H1 (cell line): Measurements from ENCODE around the gene TEX22. TPM values are rescaled to one million over a fixed set of nuclear protein-coding genes. Genes with fewer than 3 reads are reported as not detected.

Experiments
- CTCF ChIA-PET: fragments of 300-600 bp; sonication (Branson Sonifier 250); formaldehyde crosslinking; loops from one replicate; lab custom pipeline; 2021; ENCODE audit not compliant: partially characterized antibody; lab: Charles Lee
- POLR2A ChIA-PET: fragments of 300-600 bp; sonication (Branson Sonifier 250); formaldehyde crosslinking; loops from one replicate; lab custom pipeline; 2021; ENCODE audit warnings: inconsistent platforms; ENCODE audit not compliant: partially characterized antibody; lab: Charles Lee
- DNase-seq, 2 experiments: peaks; one replicate each; pipeline versions ENCODE4 v3.0.0 to v3.0.0-alpha.2; 2010 to 2022; ENCODE audit warnings: low spot score in 2 of 2, low read depth in 1 of 2, mixed read lengths in 1 of 2
- FAIRE-seq: peaks from 2 replicates; lab custom pipeline; 2011; peaks lifted over from hg19 to GRCh38; lab: Jason Lieb, UNC
- H2AFZ ChIP-seq: 2 replicates; pipeline ENCODE4 v1.8.1; 2012; ENCODE audit warnings: low read length, inconsistent platforms
- H2AK5ac ChIP-seq: 2 replicates; pipeline ENCODE4 v1.6.1; 2013; ENCODE audit warnings: low read depth, low read length
- H2BK120ac ChIP-seq: replicated peaks from 2 replicates; pipeline ENCODE3; 2013; ENCODE audit warnings: low read depth, low read length, inconsistent platforms
- H2BK12ac ChIP-seq: 2 replicates; pipeline ENCODE4 v1.6.1; 2013; ENCODE audit warnings: low read depth, low read length
- H2BK15ac ChIP-seq: 2 replicates; pipeline ENCODE4 v1.6.1; 2013; ENCODE audit warnings: low read length
- H2BK20ac ChIP-seq: 2 replicates; pipeline ENCODE4 v1.6.1; 2013; ENCODE audit warnings: low read length
- H2BK5ac ChIP-seq: 2 replicates; pipeline ENCODE4 v1.6.1; 2013; ENCODE audit warnings: low read depth, low read length
- H3K14ac ChIP-seq: 2 replicates; pipeline ENCODE4 v1.6.1; 2013; ENCODE audit warnings: inconsistent platforms; ENCODE audit not compliant: insufficient read length
- H3K18ac ChIP-seq: 2 replicates; pipeline ENCODE4 v1.6.1; 2013; ENCODE audit warnings: low read length; ENCODE audit errors: extremely low read depth
- H3K23ac ChIP-seq: 2 replicates; pipeline ENCODE4 v1.6.1; 2013; ENCODE audit warnings: inconsistent platforms; ENCODE audit not compliant: insufficient read length
- H3K23me2 ChIP-seq: 2 replicates; pipeline ENCODE4 v1.6.1; 2013; ENCODE audit warnings: low read depth, low read length
- H3K27ac ChIP-seq: 2 replicates; pipeline ENCODE4 v1.6.1; 2011; ENCODE audit warnings: low read depth, low read length, inconsistent platforms
- H3K27me3 ChIP-seq, 4 experiments: replicated peaks in 1 of 4; 1 replicate in 1 of 4; 2 replicates in 3 of 4; pipeline versions ENCODE4 v1.6.1 to v1.8.1; 2011 to 2013; ENCODE audit warnings: low read length in 3 of 4, mild to moderate bottlenecking in 3 of 4, inconsistent platforms in 2 of 4, mixed read lengths in 2 of 4, moderate library complexity in 1 of 4; ENCODE audit not compliant: control insufficient read depth in 3 of 4, insufficient read depth in 3 of 4; ENCODE audit errors: extremely low read depth in 1 of 4
- H3K36me3 ChIP-seq, 4 experiments: 2 replicates each; pipeline versions ENCODE4 v1.6.1 to v1.8.1; 2011 to 2013; ENCODE audit warnings: mild to moderate bottlenecking in 4 of 4, low read length in 3 of 4, moderate library complexity in 2 of 4, control low read depth in 1 of 4, inconsistent platforms in 1 of 4; ENCODE audit not compliant: insufficient read depth in 4 of 4, control insufficient read depth in 2 of 4
- H3K4ac ChIP-seq: replicated peaks from 2 replicates; pipeline ENCODE3; 2013; ENCODE audit warnings: low read length, low read depth, mixed read lengths, inconsistent platforms; ENCODE audit not compliant: insufficient read length
- H3K4me1 ChIP-seq, 4 experiments: replicated peaks in 1 of 4; 1 replicate in 1 of 4; 2 replicates in 3 of 4; pipeline versions ENCODE4 v1.6.1 to v1.8.1; 2011 to 2013; ENCODE audit warnings: low read length in 3 of 4, inconsistent platforms in 2 of 4, mixed read lengths in 1 of 4; ENCODE audit not compliant: insufficient read depth in 4 of 4, control insufficient read depth in 3 of 4
- H3K4me2 ChIP-seq, 2 experiments: 2 replicates each; pipeline versions ENCODE4 v1.6.1 to v1.8.1; 2011 to 2013; ENCODE audit warnings: low read depth in 2 of 2, low read length in 2 of 2, control low read depth in 1 of 2, inconsistent platforms in 1 of 2, mild to moderate bottlenecking in 1 of 2; ENCODE audit not compliant: insufficient read depth in 1 of 2
- H3K4me3 ChIP-seq, 4 experiments: fragments of 200-600, 300-600 bp in 1 of 4; sonication (generic), shearing (Covaris generic), sonication (Bioruptor Twin) in 1 of 4; 2 replicates each; pipeline versions ENCODE4 v1.5.1 to v1.8.1; 2011 to 2016; ENCODE audit warnings: low read length in 4 of 4, low read depth in 3 of 4, control low read depth in 2 of 4, inconsistent platforms in 2 of 4, mild to moderate bottlenecking in 2 of 4, mixed read lengths in 1 of 4, moderate library complexity in 1 of 4; ENCODE audit not compliant: insufficient read depth in 2 of 4; ENCODE audit errors: extremely low read depth in 1 of 4
- H3K56ac ChIP-seq: replicated peaks from 2 replicates; pipeline ENCODE3; 2013; ENCODE audit warnings: low read depth, mild to moderate bottlenecking, mixed read lengths, low read length, inconsistent platforms; ENCODE audit not compliant: insufficient read length
- H3K79me1 ChIP-seq: 2 replicates; pipeline ENCODE4 v1.6.1; 2013; ENCODE audit warnings: low read depth, low read length, control low read depth
- H3K79me2 ChIP-seq, 2 experiments: 2 replicates each; pipeline versions ENCODE4 v1.6.1 to v1.8.1; 2012 to 2013; ENCODE audit warnings: low read length in 2 of 2, mild to moderate bottlenecking in 2 of 2, inconsistent platforms in 1 of 2; ENCODE audit not compliant: insufficient read depth in 2 of 2, control insufficient read depth in 1 of 2
- H3K9ac ChIP-seq, 4 experiments: replicated peaks in 1 of 4; 1 replicate in 1 of 4; 2 replicates in 3 of 4; pipeline versions ENCODE4 v1.6.1 to v1.8.1; 2011 to 2013; ENCODE audit warnings: low read depth in 3 of 4, low read length in 3 of 4, control low read depth in 2 of 4, mild to moderate bottlenecking in 2 of 4, moderate library complexity in 2 of 4, inconsistent platforms in 1 of 4; ENCODE audit errors: extremely low read depth in 1 of 4
- H3K9me3 ChIP-seq, 2 experiments: 2 replicates each; pipeline versions ENCODE4 v1.6.1 to v1.8.1; 2012 to 2013; ENCODE audit warnings: mild to moderate bottlenecking in 2 of 2, moderate library complexity in 2 of 2, control low read depth in 1 of 2, inconsistent platforms in 1 of 2, low read depth in 1 of 2, low read length in 1 of 2, mixed read lengths in 1 of 2; ENCODE audit not compliant: insufficient read depth in 2 of 2
- H4K20me1 ChIP-seq, 2 experiments: replicated peaks in 1 of 2; 2 replicates each; pipeline versions ENCODE3 to v1.8.1; 2011 to 2013; ENCODE audit warnings: inconsistent platforms in 2 of 2, low read length in 2 of 2, mild to moderate bottlenecking in 1 of 2; ENCODE audit not compliant: insufficient read depth in 2 of 2, control insufficient read depth in 1 of 2
- H4K5ac ChIP-seq: 2 replicates; pipeline ENCODE4 v1.6.1; 2013; ENCODE audit warnings: low read length, low read depth, mixed read lengths, inconsistent platforms; ENCODE audit not compliant: insufficient read length
- H4K8ac ChIP-seq: 2 replicates; pipeline ENCODE4 v1.8.0; 2013; ENCODE audit warnings: mild to moderate bottlenecking, moderate library complexity, low read length, inconsistent platforms; ENCODE audit not compliant: insufficient read depth; ENCODE audit errors: extremely low read depth
- H4K91ac ChIP-seq: replicated peaks from 2 replicates; pipeline ENCODE3; 2013; ENCODE audit warnings: low read length, mixed read lengths, inconsistent platforms; ENCODE audit not compliant: insufficient read length
- BRCA1 ChIP-seq: IDR thresholded peaks from 2 replicates; pipeline ENCODE4 v1.6.1; 2012; ENCODE audit warnings: low read depth, low read length, improper control_type of control experiment
- EP300 ChIP-seq, 2 experiments: IDR thresholded peaks; 1 replicate in 1 of 2; 2 replicates in 1 of 2; pipeline ENCODE4 v1.6.1; 2011 to 2012; ENCODE audit warnings: low read depth in 2 of 2, low read length in 2 of 2, mild to moderate bottlenecking in 2 of 2, borderline replicate concordance in 1 of 2, inconsistent platforms in 1 of 2, moderate library complexity in 1 of 2
- WGBS, 2 experiments: shearing (Covaris generic) in 1 of 2; methylation state at CpG; one replicate each; pipeline versions ENCODE4 v1.1.6 to v1.1.7; 2013 to 2015; ENCODE audit warnings: low lambda C conversion rate in 2 of 2, mixed read lengths in 2 of 2, inconsistent platforms in 1 of 2, low coverage in 1 of 2, missing lambda C conversion rate in 1 of 2; ENCODE audit not compliant: insufficient replicate concordance in 2 of 2, insufficient coverage in 1 of 2, insufficient read length in 1 of 2; ENCODE audit errors: extremely low coverage in 1 of 2, missing lambda C conversion rate in 1 of 2; 5-methylcytosine and 5-hydroxymethylcytosine counted together
- polyA plus RNA-seq, 7 experiments: library from polyadenylated mRNA; depleted of rRNA in 3 of 7; stranded (reverse) in 5 of 7; unstranded in 2 of 7; fragments of >200 nt in 5 of 7; fragments of 200-250 nt in 2 of 7; gene quantifications; 1 replicate in 5 of 7; 2 replicates in 1 of 7; 4 replicates in 1 of 7; pipeline versions ENCODE4 v1.2.1 to v1.2.3, GENCODE V29; 2011 to 2013; ENCODE audit warnings: missing spikeins in 2 of 7, mixed read lengths in 2 of 7
- total RNA-seq: library from RNA; stranded (reverse); fragmentation: NEBNext Ultra II Directional; extraction: Animal tissue kit (Norgen Biotek cat#: 25700); gene quantifications from 2 replicates; pipeline ENCODE4 v1.2.1, GENCODE V29; 2021

TEX22 gene
- total and polyA plus RNA-seq, 2 of the 8 experiments (the other 6 are each of a cell fraction or from before 2014, with no cell fraction given): 0.24 to 0.39 TPM

DNA sequence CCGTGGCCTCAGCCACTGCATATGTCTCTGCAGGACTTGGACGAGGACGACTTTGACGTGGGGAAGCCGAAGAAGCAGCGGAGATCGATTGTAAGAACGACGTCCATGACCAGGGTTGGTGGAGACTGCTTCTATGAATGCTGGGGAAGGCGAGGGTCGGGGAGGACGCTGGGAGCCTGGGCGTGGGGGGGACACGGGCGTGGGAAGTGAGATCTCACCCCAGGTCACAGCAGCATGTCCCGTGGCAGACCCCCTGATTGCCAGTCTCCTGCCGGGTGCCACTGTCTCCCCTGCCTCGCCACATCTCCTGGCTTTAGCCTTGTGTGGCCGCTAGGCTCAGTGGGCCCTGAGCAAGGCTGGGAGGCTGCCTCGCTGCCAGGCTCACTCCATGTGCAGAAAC is 29.9 kb upstream of the TEX22 start:
- Histone ChIP-seq H3K79me1 (no peaks in the 10 kb centered on the region), H3K23ac (no peak overlapping the region), H4K91ac (no peak overlapping the region), H4K8ac (no peak overlapping the region), H2BK15ac (no peak overlapping the region), H3K9ac (no peak overlapping the region), H3K4ac (no peak overlapping the region), H3K27me3 (no peaks in the 10 kb centered on the region; a peak in 1 of 7 replicates), H2BK120ac (no peak overlapping the region), H2BK20ac (no peak overlapping the region), H3K36me3 (peaks cover 0 to 4% (median 0%) of the 10 kb centered on the region in 4 experiments; a peak in 1 of 8 replicates), H4K5ac (no peak overlapping the region), H2AK5ac (no peak overlapping the region), H3K14ac (no peak overlapping the region), H3K23me2 (no peaks in the 10 kb centered on the region), H3K9me3 (0 out of 4 replicates have a peak, but pooled peaks cover 0 to 4% of the 10 kb centered on the region in 2 experiments), H3K4me2 (no peak overlapping the region), H2BK12ac (no peak overlapping the region), H3K56ac (no peak overlapping the region), H2AFZ (no peak overlapping the region), H3K79me2 (no peaks in the 10 kb centered on the region), H3K4me1 (no peaks in the 10 kb centered on the region), H3K18ac (no peak overlapping the region), H3K4me3 (no peak overlapping the region), H4K20me1 (peaks cover 2 to 3% of the 10 kb centered on the region in 2 experiments), H3K27ac (no peak overlapping the region), H2BK5ac (no peak overlapping the region)
- CTCF ChIA-PET: interaction anchor here (0.9 to 4.7 kb wide), 8 partner anchors 10 to 277 kb away, joined by 3 to 24 read pairs (median 4); no protein-coding TSS in a partner anchor
- POLR2A ChIA-PET: no interaction called here
- FAIRE-seq (no peak), DNase-seq (no peak)
- WGBS, 2 experiments: 95% methylated on average over 17 of the region's 20 CpGs; no CpG with 5 or more reads in 1 of the 2 experiments
- TF ChIP-seq EP300 (IDR thresholded peaks at IDR 0.05; ENCODE audit: borderline replicate concordance in 1 of 2, low read depth in 2 of 2, low read length in 2 of 2): no peak
- TF ChIP-seq BRCA1: no peak
- TF ChIP-seq, all 59 proteins: peak for 0
